ENCODE data around the gene SLC29A3. TPM values are rescaled to one million over a fixed set of nuclear protein-coding genes. Genes with fewer than 3 reads are reported as not detected.
A peak's percentile ranks its signal among the peaks of the same experiment; 100 is the strongest.
"Not testable (repeated sequence)": the region's sequence is repeated elsewhere in the genome, so short reads cannot be mapped to it uniquely, and the experiment has no call there.

SLC29A3 gene
- total RNA-seq, 1 donor from 2014 or later: 11.4 TPM

DNA sequence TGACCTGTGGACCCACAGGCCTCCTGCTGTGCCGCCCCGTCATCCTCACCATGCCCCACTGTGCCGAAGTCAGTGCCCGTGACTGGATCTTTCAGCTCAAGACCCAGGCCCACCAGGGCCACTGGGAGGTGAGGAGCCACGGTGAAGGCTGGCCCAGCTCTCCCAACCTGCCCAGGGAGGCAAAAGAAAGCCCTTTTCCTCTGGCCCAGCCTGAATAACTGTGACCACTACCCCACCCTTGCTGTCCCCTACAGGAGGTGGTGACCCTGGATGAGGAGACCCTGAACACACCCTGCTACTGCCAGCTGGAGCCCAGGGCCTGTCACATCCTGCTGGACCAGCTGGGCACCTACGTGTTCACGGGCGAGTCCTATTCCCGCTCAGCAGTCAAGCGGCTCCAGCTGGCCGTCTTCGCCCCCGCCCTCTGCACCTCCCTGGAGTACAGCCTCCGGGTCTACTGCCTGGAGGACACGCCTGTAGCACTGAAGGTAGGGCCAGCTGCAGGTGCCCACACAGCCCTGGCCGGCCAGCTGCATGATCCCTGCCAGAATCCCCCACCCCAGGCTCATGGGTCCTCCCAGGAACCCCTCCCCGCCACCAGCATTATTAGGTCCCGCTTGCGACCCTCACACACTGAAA lies 25.5 kb upstream of the SLC29A3 start:
- Mint-ChIP-seq H3K36me3 (peaks cover 38% of the 10 kb centered on the region), H3K27me3 (ENCODE audit: low read depth) (no peaks in the 10 kb centered on the region), H3K4me1 (peaks cover 10% of the 10 kb centered on the region), H3K27ac (peak overlapping the region; percentile 95), H3K9me3 (no peaks in the 10 kb centered on the region), H3K4me3 (no peak overlapping the region)
- DNase-seq (ENCODE audit: low spot score in 2 of 2, unreplicated experiment in 2 of 2): no peak
- TF ChIP-seq, protein P1, sequence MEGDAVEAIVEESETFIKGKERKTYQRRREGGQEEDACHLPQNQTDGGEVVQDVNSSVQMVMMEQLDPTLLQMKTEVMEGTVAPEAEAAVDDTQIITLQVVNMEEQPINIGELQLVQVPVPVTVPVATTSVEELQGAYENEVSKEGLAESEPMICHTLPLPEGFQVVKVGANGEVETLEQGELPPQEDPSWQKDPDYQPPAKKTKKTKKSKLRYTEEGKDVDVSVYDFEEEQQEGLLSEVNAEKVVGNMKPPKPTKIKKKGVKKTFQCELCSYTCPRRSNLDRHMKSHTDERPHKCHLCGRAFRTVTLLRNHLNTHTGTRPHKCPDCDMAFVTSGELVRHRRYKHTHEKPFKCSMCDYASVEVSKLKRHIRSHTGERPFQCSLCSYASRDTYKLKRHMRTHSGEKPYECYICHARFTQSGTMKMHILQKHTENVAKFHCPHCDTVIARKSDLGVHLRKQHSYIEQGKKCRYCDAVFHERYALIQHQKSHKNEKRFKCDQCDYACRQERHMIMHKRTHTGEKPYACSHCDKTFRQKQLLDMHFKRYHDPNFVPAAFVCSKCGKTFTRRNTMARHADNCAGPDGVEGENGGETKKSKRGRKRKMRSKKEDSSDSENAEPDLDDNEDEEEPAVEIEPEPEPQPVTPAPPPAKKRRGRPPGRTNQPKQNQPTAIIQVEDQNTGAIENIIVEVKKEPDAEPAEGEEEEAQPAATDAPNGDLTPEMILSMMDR (IDR thresholded peaks at IDR 0.05; ENCODE audit: unreplicated experiment): no peak

DNA sequence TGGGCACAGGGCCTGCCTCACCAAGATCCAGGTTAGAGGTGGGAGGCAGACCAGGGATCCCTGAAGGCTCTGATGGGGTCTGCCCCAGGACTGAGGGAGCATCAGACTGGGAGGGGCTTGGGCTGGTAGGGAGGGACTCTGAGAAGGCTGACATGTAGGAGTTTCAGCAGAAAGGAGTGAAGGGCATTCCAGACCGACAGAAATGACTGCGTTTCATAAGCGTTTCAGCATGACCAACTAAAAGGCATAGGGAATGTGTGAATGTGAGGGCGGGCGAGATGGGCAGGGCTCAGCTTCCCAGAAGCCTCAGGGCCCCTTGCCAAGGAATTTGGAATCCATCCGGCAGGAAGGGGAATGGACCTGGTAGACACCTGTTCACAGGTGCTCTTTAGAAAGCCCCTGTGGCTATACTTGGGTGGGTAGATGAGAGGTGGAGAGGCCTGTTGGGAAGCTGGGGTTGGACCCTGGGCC lies 24.9 kb upstream of the SLC29A3 start:
- Mint-ChIP-seq H3K27me3 (ENCODE audit: low read depth) (no peaks in the 10 kb centered on the region), H3K36me3 (peaks cover 34% of the 10 kb centered on the region), H3K27ac (peak overlapping the region; percentile 95), H3K9me3 (no peaks in the 10 kb centered on the region), H3K4me3 (no peak overlapping the region), H3K4me1 (peaks cover 10% of the 10 kb centered on the region)
- TF ChIP-seq, protein P1 (IDR thresholded peaks at IDR 0.05; ENCODE audit: unreplicated experiment): no peak
- DNase-seq (ENCODE audit: low spot score in 2 of 2, unreplicated experiment in 2 of 2): peak in 1 of 2 experiments; percentile 55

- Mint-ChIP-seq H3K36me3 (peaks cover 38% of the 10 kb centered on the region), H3K27ac (no peak overlapping the region), H3K4me1 (peaks cover 10% of the 10 kb centered on the region), H3K9me3 (no peaks in the 10 kb centered on the region), H3K4me3 (no peak overlapping the region), H3K27me3 (ENCODE audit: low read depth) (no peaks in the 10 kb centered on the region)
- TF ChIP-seq, protein P1 (IDR thresholded peaks at IDR 0.05; ENCODE audit: unreplicated experiment): no peak
- DNase-seq (ENCODE audit: low spot score in 2 of 2, unreplicated experiment in 2 of 2): no peak
These were observed 24.2 kb upstream of the SLC29A3 start for GRCh38 chr10:71294856-71295255.

- H3K27me3 Mint-ChIP-seq (ENCODE audit: low read depth): no peaks in the 10 kb centered on the region
- H3K36me3 Mint-ChIP-seq: peaks cover 39% of the 10 kb centered on the region
- no peak for DNase-seq (ENCODE audit: low spot score in 2 of 2, unreplicated experiment in 2 of 2)
- H3K4me1 Mint-ChIP-seq: peaks cover 10% of the 10 kb centered on the region
- H3K9me3 Mint-ChIP-seq: no peaks in the 10 kb centered on the region
- TF ChIP-seq, protein P1 (IDR thresholded peaks at IDR 0.05; ENCODE audit: unreplicated experiment): no peak
- H3K27ac Mint-ChIP-seq: no peak overlapping the region
- no peak overlapping the region for H3K4me3 Mint-ChIP-seq
These were observed 23.4 kb upstream of the SLC29A3 start for GRCh38 chr10:71295641-71296040.

DNA sequence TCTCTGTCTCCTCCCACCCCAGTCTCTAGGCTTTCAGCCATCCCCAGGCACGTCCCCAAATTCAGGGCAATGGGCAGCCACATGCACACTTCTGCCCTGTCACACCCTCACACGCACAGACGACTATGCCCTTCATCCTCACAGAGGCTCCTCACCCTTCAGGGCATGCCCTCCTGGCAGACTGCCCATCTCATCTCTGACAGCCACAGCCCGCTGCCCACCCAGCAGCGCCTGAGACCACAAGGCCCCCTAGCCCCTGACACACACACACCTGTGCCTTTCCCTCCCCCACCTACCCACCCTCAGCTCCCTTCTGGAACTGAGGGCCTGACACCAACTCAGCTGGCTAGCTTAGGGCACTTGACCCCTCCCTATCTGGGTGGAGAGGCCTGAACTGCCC lies 23.0 kb upstream of the SLC29A3 start:
- H3K4me3 Mint-ChIP-seq: no peak overlapping the region
- TF ChIP-seq, protein P1 (IDR thresholded peaks at IDR 0.05; ENCODE audit: unreplicated experiment): no peak
- H3K27me3 Mint-ChIP-seq (ENCODE audit: low read depth): no peaks in the 10 kb centered on the region
- H3K9me3 Mint-ChIP-seq: no peaks in the 10 kb centered on the region
- H3K4me1 Mint-ChIP-seq: peaks cover 10% of the 10 kb centered on the region
- no peak for DNase-seq (ENCODE audit: low spot score in 2 of 2, unreplicated experiment in 2 of 2)
- H3K36me3 Mint-ChIP-seq: peaks cover 38% of the 10 kb centered on the region
- no peak overlapping the region for H3K27ac Mint-ChIP-seq

DNA sequence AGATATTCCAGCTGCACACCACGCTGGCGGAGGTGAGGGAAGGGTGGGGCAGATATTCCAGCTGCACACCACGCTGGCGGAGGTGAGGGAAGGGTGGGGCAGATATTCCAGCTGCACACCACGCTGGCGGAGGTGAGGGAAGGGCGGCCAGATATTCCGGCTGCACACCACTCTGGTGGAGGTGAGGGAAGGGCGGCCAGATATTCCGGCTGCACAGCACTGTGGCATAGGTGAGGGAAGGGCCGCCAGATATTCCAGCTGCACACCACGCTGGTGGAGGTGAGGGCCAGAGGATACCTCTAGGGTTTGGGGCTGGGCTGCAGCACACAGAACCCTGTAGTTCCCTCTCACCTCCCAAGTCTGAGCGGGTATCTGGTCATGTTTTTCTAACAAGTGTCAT lies 22.2 kb upstream of the SLC29A3 start:
- Mint-ChIP-seq H3K4me1 (peaks cover 10% of the 10 kb centered on the region), H3K36me3 (peaks cover 34% of the 10 kb centered on the region)
- H3K27me3 Mint-ChIP-seq (ENCODE audit: low read depth); H3K9me3 Mint-ChIP-seq; DNase-seq (ENCODE audit: low spot score in 2 of 2, unreplicated experiment in 2 of 2); H3K4me3 Mint-ChIP-seq; H3K27ac Mint-ChIP-seq: not testable (repeated sequence)

Measured in mesothelial cell of epicardium (in vitro differentiated cells).